ENCODE data around the gene PTH1R.
A peak's percentile ranks its signal among the peaks of the same experiment; 100 is the strongest.

Gene PTH1R

DNA sequence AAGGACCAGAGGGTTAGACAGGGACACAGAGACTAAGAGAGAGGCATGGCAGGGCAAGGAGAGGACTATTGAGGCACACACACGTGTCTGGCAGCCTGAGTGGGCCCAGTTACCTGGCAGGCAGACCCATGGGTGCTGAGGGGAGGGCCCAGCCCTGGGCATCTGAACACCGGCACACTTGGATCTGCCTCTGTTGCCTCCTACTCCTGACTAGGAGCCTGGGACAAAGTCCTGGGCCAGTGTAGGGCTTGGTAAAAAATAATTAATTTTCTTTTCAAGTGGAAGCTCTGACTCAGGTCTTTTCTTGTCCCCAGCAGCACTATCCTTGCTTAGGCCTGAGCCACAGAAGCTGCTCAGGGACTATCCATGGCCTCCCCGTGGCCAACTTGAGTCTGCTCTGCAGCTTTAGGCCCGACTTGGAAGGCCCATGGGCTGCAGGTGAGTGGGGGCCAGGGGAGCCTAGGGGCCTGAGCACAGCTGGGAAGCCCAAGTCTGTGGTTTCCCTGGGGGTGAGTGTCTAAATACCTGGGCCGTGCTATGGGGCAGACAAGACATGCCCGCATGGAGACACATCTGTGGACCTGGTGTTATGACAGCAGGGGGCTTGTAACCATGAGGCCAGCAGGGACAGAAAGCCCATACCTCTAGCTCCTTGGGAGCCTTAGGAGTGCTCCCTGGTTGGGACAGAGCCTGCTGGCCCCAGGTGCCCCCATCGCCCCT is at the start of gene PTH1R:
Gene PTH1R (plus strand): TSS at position 316 of the 720 bp plus-strand sequence. CDS start 5,839 bp downstream, outside the sequence.
- no peak for DNase-seq

DNA sequence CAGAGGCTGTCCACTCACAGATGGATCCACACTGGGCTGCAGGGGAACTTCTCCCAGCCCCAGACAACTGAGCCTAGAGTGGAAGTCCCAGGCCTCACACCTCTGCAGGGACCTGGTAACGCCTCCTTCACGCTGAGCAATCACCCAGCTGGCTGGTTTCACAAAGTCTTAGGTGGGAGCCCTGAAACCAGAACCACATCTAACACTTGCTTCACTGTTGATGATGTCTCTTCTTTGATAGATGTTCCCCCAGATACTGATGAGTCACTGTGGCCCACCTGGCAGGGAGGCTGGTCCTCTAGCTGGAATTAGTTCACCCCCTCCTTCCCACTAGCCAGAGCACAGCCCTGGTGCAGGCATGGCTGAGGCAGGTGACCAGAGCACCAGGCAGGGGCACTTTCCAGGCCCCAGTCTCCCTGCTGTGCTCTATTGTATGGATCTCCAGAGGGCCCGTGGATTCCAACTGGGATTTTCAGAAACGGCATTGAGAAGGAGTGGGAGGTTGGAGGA is 47.8 kb upstream of the PTH1R start:
- DNase-seq: no peak

DNA sequence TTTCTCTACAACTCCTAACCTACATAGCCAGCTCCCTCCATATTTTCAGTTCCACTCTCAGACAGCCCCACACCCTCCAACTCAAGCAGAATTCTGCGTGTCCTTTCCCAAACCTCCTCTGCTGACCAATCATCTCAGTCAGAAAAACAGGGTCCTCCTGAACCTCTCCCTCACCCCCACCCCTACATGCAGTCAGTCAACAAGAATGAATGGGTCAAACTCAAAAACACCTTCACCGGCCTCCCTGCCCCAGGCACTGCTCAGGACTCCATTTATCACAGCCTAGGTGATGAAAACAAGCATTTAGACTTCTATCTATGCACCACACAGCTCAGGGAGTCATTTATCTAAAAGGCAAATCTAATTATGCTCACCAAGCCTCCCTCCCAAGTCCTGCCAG is 46.7 kb upstream of the PTH1R start:
- no peak for DNase-seq

DNA sequence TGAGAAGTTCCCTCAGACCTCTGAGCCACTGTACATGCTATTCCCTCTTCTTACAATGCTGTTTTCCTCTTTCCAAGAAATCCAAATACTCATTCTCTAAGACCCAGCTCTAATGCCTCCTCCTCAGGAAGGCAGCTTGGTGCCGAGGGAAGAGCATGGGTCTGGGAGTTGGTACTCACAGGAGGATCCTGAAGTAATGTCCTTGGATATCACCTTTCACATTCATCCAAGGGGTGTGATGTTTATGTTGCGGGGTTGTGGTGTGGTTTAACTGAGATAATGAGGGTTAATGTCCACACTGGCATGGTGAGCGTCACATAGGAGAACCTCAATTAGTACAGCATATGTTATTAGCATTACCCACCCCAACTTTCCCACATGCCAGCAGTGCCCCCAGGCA is 46.2 kb upstream of the PTH1R start:
- DNase-seq: no peak

DNA sequence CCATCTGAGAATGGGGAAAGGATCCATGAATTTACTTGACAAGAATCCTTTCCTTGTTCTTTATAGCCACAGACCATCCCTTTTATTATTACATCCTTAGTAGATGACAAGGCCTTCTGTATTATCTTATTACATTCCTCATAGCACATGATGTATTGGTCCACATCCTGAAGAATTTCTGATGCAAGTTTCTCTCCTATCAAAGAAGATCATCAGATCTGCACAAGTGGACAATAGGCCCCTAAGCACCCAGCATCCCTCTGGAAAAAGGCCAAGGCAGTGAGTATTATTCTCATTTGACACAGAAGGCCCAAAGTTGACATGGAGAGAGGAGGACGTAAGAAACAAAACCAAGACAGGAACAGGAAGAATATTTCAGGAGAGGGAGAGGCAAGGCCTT is 45.7 kb upstream of the PTH1R start:
- DNase-seq: no peak

DNA sequence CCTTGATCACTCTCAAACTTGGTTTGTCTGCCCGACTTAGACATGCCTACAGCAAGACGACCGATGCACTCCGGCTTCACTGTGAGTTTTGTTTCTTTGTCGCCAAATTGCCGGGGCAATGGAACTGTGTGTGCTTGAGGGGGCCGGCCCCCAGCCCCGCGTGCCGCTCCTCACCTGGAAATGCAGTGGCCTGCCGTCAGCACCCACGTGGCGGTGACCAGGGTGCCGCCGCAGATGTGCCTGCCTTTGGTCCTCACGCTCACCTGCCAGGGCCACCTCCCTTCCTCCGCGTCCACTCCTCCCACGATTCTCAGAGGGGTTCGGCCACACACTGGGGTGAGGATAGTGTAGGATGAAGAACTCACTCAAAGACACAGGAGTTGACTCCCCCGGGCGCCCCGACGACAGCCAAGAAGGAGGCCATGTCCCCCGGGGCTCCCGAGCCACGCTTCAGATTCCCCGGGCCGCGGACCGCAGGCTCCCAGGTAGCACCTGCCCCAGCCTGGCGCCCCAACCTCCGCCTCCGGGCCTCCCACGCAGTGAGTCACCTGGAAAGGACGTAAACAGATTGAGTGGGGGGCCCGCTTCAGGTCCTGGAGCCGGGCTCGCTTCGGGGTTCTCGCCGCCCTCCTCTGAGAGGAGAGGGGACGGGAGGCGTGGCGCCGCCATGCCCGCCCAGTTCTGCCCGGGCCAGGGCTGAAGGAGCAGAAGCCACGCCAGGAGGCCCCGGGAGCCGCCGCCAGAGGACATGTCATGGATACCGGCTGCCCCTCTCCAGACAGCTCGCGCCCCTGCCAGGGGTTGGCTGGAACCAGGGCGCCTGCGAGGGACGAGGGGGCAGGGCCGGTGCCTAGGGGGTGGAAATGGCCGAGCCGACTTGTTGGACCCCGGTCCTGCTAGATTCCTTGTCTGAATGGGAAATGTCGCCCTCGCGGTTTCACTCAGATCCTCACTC is 43.9 kb upstream of the PTH1R start:
- DNase-seq: no peak

DNA sequence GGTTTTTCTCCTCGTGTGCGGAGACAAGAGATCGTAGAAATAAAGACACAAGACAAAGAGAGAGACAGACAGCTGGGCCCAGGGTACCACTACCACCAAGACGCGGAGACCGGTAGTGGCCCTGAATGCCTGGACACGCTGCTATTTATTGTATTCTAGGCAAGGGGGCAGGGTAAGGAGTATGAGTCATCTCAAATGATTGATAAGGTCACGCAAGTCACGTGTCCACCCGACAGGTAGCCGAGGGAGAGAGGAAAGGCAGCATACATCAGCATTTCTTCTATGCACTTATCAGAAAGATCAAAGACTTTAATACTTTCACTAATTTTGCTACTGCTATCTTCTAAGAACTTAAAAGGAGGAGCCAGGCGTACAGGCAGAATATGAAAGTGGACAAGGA is 42.5 kb upstream of the PTH1R start:
- DNase-seq: no peak

DNA sequence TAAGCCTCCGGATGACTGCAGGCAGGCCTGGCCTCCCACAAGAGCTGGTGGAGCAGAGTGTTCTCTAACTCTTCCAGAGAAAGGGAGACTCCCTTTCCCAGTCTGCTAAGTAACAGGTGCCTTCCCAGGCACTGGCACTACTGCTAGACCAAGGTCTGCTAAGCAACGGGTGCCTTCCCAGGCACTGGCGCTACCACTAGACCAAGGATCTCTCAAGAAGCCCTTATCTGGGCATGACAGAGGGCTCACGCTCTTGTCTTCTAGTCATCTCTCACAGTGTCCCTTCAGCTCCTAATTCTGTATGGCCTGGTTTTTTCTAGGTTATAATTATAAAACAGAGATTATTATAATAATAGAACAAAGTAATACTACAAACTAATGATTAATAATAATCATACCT is 42.0 kb upstream of the PTH1R start:
- no peak for DNase-seq

DNA sequence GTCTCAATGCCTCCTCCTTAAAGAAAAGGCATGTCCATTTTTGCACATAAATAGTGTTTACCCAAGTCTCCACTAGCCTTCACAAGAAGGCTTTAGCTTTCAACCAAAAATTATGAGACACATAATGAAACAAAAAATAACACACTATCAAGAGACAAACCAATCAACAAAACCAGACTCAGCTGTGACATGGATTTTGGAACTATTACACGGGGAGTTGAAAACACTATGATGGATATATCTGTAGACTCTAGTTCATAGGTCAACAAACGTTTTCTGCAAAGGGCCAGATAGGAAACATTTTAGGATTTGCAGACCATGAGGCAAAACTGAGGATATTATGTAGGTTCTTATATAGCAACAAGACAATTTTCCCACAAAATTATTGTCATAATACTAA is 39.2 kb upstream of the PTH1R start:
- DNase-seq: no peak

DNA sequence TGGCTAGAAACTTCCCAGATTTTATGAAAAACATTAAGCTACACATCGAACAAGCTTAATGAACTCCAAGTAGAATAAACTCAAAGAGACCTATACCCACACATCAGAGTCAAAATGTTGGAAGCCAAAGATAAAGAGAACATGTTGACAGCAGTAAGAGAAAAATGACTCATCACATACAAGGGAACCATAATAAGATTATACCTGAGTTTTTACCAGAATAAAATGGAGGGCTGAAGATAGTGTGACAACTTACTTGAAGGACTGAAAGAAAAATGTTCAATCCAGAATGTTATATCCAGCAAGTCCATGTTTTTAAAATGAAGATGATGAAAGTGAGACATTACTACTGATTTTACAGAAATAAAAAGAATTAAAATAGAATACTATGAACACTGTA is 37.0 kb upstream of the PTH1R start:
- no peak for DNase-seq

DNA sequence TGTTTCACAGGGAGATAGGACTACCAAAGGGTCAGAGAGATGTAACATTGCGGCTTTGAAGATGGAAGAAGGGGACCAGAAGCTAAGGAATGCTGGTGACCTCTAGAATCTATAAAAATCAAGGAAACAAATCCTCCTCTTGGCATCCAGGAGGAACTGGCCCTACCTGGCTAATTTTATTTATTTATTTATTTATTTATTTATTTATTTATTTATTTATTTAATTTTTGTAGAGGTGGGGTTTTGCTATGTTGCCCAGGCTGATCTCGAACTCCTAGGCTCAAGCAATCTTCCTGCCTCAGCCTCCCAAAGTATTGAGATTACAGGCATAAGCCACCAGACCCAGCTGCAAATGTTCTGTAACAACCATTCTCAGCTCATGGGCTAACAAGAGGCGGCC is 34.0 kb upstream of the PTH1R start:
- no peak for DNase-seq

DNA sequence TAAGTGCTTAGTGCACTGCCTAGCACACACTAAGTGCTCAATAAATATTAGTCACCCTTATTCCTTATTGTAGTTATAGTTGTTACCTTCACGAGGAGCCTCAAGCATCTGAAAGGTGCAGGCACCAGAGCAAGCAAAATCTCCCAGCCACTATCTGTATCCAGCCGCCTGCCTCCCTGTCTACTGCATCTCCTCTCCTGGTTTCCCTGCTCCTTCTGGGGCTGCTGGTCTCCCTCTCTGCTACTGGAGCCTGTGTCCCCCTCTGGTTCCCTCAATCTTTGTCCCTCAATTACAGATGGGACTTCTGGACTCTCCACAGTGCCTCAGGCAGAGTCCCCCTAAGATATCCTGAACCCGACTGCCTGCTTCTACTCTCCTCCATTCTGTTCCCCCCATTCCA is 33.1 kb upstream of the PTH1R start:
- DNase-seq: no peak

DNA sequence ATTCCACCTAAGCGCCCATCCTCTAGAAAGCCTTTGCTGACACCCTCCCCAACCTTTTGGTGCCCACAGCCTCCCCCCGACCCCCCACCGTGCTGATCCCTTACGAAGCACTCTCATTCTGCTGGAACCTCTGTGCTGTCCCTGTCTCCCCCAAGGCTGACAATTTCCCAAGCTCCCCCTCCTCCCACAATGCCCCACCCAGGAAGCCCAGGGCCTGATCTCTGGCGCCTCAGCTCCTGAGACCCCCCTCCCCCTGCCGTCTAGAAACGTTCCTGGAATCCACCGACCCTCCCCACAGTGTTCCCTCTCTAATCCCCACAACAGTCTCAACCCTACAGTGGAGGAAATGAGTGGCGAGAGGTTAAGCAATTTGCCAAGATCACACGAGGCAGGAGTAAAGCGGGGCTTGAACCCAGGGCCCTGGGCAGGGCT is 32.6 kb upstream of the PTH1R start:
- no peak for DNase-seq

DNA sequence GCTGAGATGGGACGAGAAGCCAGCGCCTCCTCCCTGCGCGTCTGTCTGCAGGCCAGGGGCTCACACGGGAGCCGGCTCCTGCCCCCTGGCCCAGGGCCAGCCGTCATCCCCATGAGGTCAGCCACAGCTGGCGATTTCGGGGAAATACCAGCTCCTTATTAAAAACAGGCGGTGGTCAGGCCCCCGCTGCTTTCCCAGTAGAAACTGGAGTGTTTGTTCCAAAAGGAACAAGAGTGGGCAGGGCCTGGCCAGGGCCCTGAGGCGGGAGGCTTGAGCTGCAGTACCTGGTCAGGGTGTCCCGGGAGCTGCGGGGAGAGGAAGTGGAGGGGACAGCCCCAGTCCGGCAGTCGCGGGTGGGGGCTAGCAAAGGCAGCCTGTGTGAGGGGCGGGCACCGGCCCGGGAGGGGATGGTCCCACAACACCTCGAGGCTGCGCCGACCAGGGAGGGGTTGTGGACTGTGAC is 32.1 kb upstream of the PTH1R start:
- peak; percentile 58 to 66 for DNase-seq

DNA sequence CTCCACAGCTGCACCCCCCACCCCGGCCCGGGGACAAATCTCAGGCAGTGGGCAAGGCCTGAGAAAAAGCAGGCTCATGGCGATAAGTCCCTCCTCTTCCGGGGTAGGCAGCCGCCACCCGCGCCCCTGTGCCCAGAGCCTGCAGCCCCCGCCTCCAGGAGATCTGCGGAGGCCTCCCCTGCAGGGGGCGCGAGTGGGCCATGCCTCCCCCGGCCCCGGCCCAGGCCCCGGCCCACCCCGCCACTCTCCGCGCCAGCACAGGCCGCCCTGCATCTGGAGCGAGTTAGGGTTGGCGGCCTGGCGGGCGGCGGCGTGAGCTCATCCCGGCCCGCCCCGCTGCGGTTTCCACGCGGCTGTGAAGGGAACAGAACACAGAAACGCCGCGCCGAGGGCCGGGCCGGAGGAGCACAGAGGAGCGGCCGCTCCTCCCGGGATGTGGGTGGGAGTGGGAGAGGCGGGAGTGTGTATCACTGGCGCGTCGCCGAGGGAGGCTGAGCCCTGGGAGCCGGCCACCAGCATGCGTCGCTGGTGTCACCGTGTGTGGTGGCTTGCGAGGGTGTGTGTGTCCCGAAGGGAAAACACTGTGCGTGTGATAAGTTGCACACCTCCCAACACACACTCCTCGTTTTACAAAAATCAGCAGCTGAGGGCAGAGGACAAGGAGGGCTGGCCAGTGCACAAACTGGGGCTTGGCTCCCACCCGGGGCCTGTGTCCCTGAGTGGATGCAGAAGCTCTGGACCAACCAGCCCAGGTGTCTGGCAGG is 31.5 kb upstream of the PTH1R start:
- peak; percentile 79 to 81 for DNase-seq

DNA sequence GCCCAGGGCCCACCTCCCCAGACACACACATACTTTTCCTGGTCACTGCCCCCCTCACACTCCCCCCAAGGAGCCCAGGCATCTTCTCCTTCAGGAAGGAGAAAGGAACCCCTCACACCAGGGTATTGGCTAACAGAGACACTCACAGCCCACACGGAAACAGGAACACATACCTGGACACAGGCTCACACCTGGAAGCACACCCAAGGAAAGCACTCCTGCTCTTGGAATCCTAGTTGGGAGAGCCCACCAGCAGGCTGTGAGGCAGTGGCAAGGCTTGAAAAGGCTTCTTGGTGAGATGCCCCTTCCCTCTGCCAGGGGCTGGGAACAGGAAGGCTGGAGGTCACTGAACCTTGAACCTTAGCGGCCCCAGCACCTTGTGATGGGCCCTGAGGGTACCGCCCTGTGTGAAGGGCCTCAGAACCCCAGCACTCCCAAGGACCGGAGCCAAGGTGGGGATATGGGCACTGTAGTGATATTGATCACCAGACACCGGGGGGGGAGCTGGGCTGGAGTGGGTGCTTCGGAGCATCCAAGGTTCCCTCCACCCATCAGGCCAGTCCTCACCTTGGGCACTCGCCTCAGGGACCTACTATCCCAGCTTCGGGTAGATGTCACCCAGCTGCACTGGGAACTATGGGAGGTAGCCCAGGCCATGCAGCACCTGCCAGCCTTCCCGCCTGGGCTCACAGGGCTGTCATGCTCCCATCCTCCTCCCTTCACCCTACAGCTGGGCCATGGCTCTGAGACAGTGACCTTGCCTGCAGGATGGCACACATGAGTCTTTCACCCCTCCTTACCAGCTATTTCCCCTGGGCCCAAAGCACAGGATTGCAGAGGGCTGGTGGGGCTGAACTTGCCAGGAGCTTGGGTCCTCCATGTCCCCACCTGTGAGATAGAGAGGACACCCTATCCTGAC is 30.6 kb upstream of the PTH1R start:
- no peak for DNase-seq

DNA sequence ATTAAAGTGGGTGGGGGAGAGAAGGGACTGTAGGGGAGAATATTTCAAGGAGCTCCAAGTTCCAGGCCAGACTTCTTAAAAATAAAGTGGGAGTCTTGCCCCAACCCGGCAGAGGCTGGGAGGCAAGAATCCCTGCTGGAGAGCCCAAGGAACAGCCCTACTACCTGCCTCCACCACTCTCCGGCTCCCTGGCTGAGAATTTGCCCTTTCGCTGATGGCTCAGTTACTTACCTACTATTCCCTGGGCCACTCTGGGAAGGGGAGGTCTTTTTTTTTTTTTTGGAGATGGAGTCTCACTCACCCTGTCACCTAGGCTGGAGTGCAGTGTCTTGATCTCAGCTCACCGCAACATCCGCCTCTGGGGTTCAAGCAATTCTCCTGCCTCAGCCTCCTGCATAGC is 29.8 kb upstream of the PTH1R start:
- DNase-seq: no peak

DNA sequence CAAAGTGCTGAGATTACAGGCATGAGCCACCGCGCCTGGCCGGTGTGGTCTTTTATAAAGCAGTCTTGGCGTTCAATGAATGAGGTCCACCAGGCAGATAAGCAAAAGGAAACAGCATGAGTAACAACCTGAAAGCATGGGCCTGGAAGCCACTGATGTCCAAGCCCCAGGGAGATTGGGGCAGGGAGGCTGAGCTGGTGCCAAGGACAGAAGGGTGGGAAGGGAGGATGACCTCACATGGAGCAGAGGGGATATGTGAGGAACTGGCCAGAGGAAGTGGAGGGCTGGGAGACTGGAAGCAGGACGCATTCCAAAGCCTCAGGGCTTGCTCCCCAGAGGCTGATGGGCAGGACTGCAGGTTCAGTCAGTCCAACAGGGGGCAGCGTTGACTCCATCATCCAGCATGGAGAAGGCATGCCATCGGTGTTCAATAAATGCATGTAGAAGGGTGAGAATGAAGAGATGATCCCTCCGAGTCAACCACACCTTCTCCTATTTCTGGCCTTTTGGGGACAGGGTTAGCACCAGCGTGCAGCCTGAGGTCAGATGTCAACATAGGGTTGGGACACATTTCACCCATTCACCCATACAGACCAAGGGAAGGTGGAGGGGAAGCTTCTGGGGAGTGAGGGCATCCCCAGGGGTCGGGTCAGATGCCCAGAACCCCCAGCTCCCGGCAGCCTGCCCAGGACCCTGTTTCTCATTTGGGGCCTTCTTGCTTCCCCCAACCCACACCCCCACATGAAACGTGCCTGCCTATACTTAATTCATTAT is 29.1 kb upstream of the PTH1R start:
- peak in 1 of 2 experiments; percentile 5 for DNase-seq

DNA sequence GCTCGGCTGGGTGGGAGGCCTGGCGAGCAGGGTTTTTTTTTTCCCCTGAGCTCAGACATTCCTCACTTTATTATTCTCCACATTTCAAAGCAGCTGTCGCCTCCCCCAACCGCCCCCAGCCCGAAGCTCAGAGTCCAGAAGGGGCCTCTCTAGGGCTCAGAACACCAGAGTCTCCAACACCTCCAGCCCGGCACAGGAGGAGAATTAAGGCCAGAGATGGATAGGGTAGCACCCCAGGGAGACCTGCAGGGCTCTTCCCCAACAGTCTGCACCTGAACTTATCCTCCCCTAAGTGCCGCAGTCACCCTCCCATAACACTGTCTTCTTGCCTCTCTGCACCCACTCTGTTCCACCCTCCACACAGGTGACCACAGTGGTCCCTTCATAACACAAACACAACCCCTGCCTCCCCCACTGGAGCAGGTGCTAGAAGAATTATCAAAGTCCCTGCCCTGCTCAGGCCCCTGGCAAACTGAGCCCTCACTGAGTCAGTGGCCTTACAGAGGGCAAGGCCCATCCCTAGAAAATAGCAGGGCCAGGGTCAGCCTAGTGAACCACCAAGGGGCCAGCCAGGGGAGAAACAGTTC is 28.4 kb upstream of the PTH1R start:
- no peak for DNase-seq

DNA sequence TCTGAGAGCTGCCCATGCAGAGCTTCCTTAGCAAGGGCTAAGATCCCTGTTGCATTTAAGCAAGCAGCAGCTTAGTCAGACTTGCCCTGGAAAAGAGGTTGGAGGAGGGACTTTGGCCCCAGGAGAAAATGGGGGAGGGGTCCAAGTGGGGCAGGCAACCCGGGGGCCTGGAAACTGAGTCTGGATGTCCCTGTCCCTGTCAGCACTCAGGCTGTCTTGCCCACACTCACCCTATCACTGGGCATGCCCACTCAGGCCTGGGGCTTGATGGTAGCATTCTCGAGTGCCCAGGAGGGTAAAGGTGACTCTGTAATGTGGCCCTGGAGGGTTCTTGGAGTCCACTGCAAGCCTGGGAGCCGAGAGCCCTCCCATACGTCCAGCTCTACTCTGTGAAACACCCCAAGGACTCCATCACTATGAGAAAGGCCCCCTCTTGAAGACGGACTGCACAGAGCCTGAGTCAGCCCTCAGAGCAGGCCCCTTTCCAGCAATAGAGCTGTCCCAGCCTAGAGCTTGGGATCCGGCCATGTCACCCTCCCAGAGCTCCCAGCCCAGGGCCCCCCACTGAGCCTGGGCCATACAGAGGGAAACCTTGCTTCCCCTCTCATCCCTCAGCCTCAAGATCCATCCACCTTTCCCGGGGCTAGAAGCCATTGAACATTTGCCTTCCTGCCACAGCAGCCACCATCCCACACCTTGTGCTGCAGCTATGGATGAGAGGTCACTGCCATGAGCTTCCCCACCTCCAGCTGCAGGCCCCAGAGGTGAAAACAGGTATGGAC is 27.6 kb upstream of the PTH1R start:
- DNase-seq: no peak

All from SHP77 (cell line).